ENCODE data around the gene RIMBP2. TPM values are rescaled to one million over a fixed set of nuclear protein-coding genes. Genes with fewer than 3 reads are reported as not detected.

Gene RIMBP2
- total RNA-seq, 1 experiment from 2014 or later: not detected

GRCh38 chr12:130530429-130530828 is 185.7 kb downstream of the RIMBP2 start:
- Mint-ChIP-seq H3K4me1 (ENCODE audit: insufficient read depth, unreplicated experiment) (no peaks in the 10 kb centered on the region), H3K36me3 (ENCODE audit: insufficient read depth, unreplicated experiment) (no peaks in the 10 kb centered on the region), H3K27ac (ENCODE audit: low read depth, unreplicated experiment) (no peak overlapping the region), H3K4me3 (ENCODE audit: unreplicated experiment) (no peak overlapping the region), H3K27me3 (ENCODE audit: insufficient read depth, unreplicated experiment) (no peaks in the 10 kb centered on the region), H3K9me3 (ENCODE audit: unreplicated experiment) (peaks cover 15% of the 10 kb centered on the region)
- TF ChIP-seq, protein P1, sequence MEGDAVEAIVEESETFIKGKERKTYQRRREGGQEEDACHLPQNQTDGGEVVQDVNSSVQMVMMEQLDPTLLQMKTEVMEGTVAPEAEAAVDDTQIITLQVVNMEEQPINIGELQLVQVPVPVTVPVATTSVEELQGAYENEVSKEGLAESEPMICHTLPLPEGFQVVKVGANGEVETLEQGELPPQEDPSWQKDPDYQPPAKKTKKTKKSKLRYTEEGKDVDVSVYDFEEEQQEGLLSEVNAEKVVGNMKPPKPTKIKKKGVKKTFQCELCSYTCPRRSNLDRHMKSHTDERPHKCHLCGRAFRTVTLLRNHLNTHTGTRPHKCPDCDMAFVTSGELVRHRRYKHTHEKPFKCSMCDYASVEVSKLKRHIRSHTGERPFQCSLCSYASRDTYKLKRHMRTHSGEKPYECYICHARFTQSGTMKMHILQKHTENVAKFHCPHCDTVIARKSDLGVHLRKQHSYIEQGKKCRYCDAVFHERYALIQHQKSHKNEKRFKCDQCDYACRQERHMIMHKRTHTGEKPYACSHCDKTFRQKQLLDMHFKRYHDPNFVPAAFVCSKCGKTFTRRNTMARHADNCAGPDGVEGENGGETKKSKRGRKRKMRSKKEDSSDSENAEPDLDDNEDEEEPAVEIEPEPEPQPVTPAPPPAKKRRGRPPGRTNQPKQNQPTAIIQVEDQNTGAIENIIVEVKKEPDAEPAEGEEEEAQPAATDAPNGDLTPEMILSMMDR (IDR thresholded peaks at IDR 0.05; ENCODE audit: unreplicated experiment): no peak
- ChIA-PET POLR2A (no interaction called here), CTCF (no interaction called here)
- intact Hi-C loops (cut with micrococcal nuclease): no loop called here
- DNase-seq (ENCODE audit: unreplicated experiment): no peak
- no TSS peak for BruUV-seq (replicated peaks)

- no peaks in the 10 kb centered on the region for H3K27me3 Mint-ChIP-seq (ENCODE audit: insufficient read depth, unreplicated experiment)
- H3K36me3 Mint-ChIP-seq (ENCODE audit: insufficient read depth, unreplicated experiment): no peaks in the 10 kb centered on the region
- ChIA-PET POLR2A (no interaction called here), CTCF (no interaction called here)
- H3K9me3 Mint-ChIP-seq (ENCODE audit: unreplicated experiment): peaks cover 18% of the 10 kb centered on the region
- TF ChIP-seq, protein P1 (IDR thresholded peaks at IDR 0.05; ENCODE audit: unreplicated experiment): no peak
- H3K27ac Mint-ChIP-seq (ENCODE audit: low read depth, unreplicated experiment): no peak overlapping the region
- intact Hi-C loops (cut with micrococcal nuclease): no loop called here
- no TSS peak for BruUV-seq (replicated peaks)
- no peaks in the 10 kb centered on the region for H3K4me1 Mint-ChIP-seq (ENCODE audit: insufficient read depth, unreplicated experiment)
- H3K4me3 Mint-ChIP-seq (ENCODE audit: unreplicated experiment): no peak overlapping the region
- no peak for DNase-seq (ENCODE audit: unreplicated experiment)
Measured at GRCh38 chr12:130529781-130530180, 186.3 kb downstream of the RIMBP2 start.

- TF ChIP-seq, protein P1 (IDR thresholded peaks at IDR 0.05; ENCODE audit: unreplicated experiment): no peak
- DNase-seq (ENCODE audit: unreplicated experiment): no peak
- Mint-ChIP-seq H3K4me3 (ENCODE audit: unreplicated experiment) (no peak overlapping the region), H3K27me3 (ENCODE audit: insufficient read depth, unreplicated experiment) (no peaks in the 10 kb centered on the region), H3K9me3 (ENCODE audit: unreplicated experiment) (peaks cover 17% of the 10 kb centered on the region), H3K27ac (ENCODE audit: low read depth, unreplicated experiment) (no peak overlapping the region), H3K36me3 (ENCODE audit: insufficient read depth, unreplicated experiment) (no peaks in the 10 kb centered on the region), H3K4me1 (ENCODE audit: insufficient read depth, unreplicated experiment) (no peaks in the 10 kb centered on the region)
- no TSS peak for BruUV-seq (replicated peaks)
- POLR2A ChIA-PET: interaction anchor here (1.1 kb wide), 1 partner anchor 18 kb away, joined by 3 read pairs; no protein-coding TSS in a partner anchor
- intact Hi-C loops (cut with micrococcal nuclease): no loop called here
- CTCF ChIA-PET: no interaction called here
Measured at GRCh38 chr12:130527239-130527638, 188.9 kb downstream of the RIMBP2 start.

- no TSS peak for BruUV-seq (replicated peaks)
Measured at GRCh38 chr12:130526813-130527212, 189.3 kb downstream of the RIMBP2 start.

More at GRCh38 chr12:130526813-130527212, 189.3 kb downstream of the RIMBP2 start:
- Mint-ChIP-seq H3K36me3 (ENCODE audit: insufficient read depth, unreplicated experiment) (no peaks in the 10 kb centered on the region), H3K4me1 (ENCODE audit: insufficient read depth, unreplicated experiment) (no peaks in the 10 kb centered on the region), H3K4me3 (ENCODE audit: unreplicated experiment) (no peak overlapping the region), H3K9me3 (ENCODE audit: unreplicated experiment) (peaks cover 17% of the 10 kb centered on the region), H3K27ac (ENCODE audit: low read depth, unreplicated experiment) (no peak overlapping the region), H3K27me3 (ENCODE audit: insufficient read depth, unreplicated experiment) (no peaks in the 10 kb centered on the region)
- CTCF ChIA-PET: no interaction called here
- intact Hi-C loops (cut with micrococcal nuclease): no loop called here
- DNase-seq (ENCODE audit: unreplicated experiment): no peak
- TF ChIP-seq, protein P1 (IDR thresholded peaks at IDR 0.05; ENCODE audit: unreplicated experiment): no peak
- POLR2A ChIA-PET: no interaction called here

All from MCF 10A (cell line).